Neural progenitor cell (in vitro differentiated cells): ENCODE measurements around the gene AHNAK2. TPM values are rescaled to one million over a fixed set of nuclear protein-coding genes. Genes with fewer than 3 reads are reported as not detected.
A peak's percentile ranks its signal among the peaks of the same experiment; 100 is the strongest.

ENCODE experiments used
- DNase-seq: peaks from one replicate; pipeline ENCODE4 v3.0.0-alpha.2; 2016; ENCODE audit warnings: low spot score
- H2AFZ ChIP-seq: fragments of 200-600 bp; sonication (generic); replicated peaks from 2 replicates; pipeline ENCODE4 v1.6.1; 2016; ENCODE audit warnings: antibody characterized with exemption
- H3F3A ChIP-seq: fragments of 200-600 bp; sonication (generic); 2 replicates; pipeline ENCODE4 v1.6.1; 2016; ENCODE audit warnings: antibody characterized with exemption, low read depth
- H3K27ac ChIP-seq: fragments of 200-600 bp; sonication (generic); 2 replicates; pipeline ENCODE4 v1.5.1; 2016; ENCODE audit warnings: mild to moderate bottlenecking
- H3K27me3 ChIP-seq: fragments of 200-600 bp; sonication (generic); 2 replicates; pipeline ENCODE4 v1.6.1; 2016; ENCODE audit warnings: mild to moderate bottlenecking, moderate library complexity
- H3K36me3 ChIP-seq: fragments of 200-600 bp; sonication (generic); 2 replicates; pipeline ENCODE4 v1.5.1; 2016
- H3K4me1 ChIP-seq: fragments of 200-600 bp; sonication (generic); 2 replicates; pipeline ENCODE4 v1.6.1; 2016; ENCODE audit warnings: mixed run types
- H3K4me2 ChIP-seq: fragments of 200-600 bp; sonication (generic); 2 replicates; pipeline ENCODE4 v1.6.1; 2016
- H3K4me3 ChIP-seq: fragments of 200-600 bp; sonication (generic); 2 replicates; pipeline ENCODE4 v1.5.1; 2016
- H3K79me2 ChIP-seq: fragments of 200-600 bp; sonication (generic); 2 replicates; pipeline ENCODE4 v1.6.1; 2016; ENCODE audit warnings: low read depth
- H3K9ac ChIP-seq: fragments of 200-600 bp; sonication (generic); 2 replicates; pipeline ENCODE4 v1.6.1; 2016
- H3K9me3 ChIP-seq: fragments of 200-600 bp; sonication (generic); 2 replicates; pipeline ENCODE4 v1.5.1; 2016; ENCODE audit warnings: low read depth
- H4K20me1 ChIP-seq: fragments of 200-600 bp; sonication (generic); 2 replicates; pipeline ENCODE4 v1.6.1; 2016; ENCODE audit warnings: low read depth
- H3K27ac Mint-ChIP-seq: 3 replicates; pipeline ENCODE4 v1.8.0; 2021; ENCODE audit warnings: mixed read lengths
- H3K27me3 Mint-ChIP-seq: 2 replicates; pipeline ENCODE4 v1.8.0; 2022; ENCODE audit warnings: low read depth, mild to moderate bottlenecking, inconsistent platforms, moderate library complexity, mixed read lengths; ENCODE audit not compliant: insufficient read depth
- H3K36me3 Mint-ChIP-seq: 3 replicates; pipeline ENCODE4 v1.8.0; 2021; ENCODE audit warnings: mixed read lengths
- H3K4me1 Mint-ChIP-seq: 3 replicates; pipeline ENCODE4 v1.8.0; 2021; ENCODE audit warnings: mixed read lengths
- H3K4me3 Mint-ChIP-seq: 3 replicates; pipeline ENCODE4 v1.8.0; 2021; ENCODE audit warnings: mild to moderate bottlenecking, moderate library complexity, mixed read lengths
- H3K9me3 Mint-ChIP-seq: 3 replicates; pipeline ENCODE4 v1.8.0; 2020; ENCODE audit warnings: mixed read lengths
- CTCF ChIP-seq: fragments of 200-600 bp; sonication (generic); IDR thresholded peaks from 2 replicates; pipeline ENCODE4 v1.5.1; 2017; ENCODE audit warnings: antibody characterized with exemption, mild to moderate bottlenecking
- EZH2 ChIP-seq: fragments of 200-600 bp; sonication (generic); IDR thresholded peaks from 2 replicates; pipeline ENCODE4 v1.6.1; 2017; ENCODE audit warnings: antibody characterized with exemption, mild to moderate bottlenecking, moderate library complexity
- EZH2phosphoT487 ChIP-seq: fragments of 200-600 bp; sonication (generic); IDR thresholded peaks from 2 replicates; pipeline ENCODE4 v1.6.1; 2017; ENCODE audit warnings: antibody characterized with exemption
- total RNA-seq: library from RNA; depleted of rRNA; stranded (reverse); fragments of >200 nt; gene quantifications from 2 replicates; pipeline ENCODE4 v1.2.3, GENCODE V29; 2015; ENCODE audit warnings: low replicate concordance

The AHNAK2 gene
- total RNA-seq, 1 donor from 2014 or later = 0.77 TPM

GRCh38 chr14:105023144-105023543 is 45.0 kb upstream of the AHNAK2 start:
- no peak overlapping the region for H3K27ac ChIP-seq
- peaks cover 7% of the 10 kb centered on the region for H3K27me3 Mint-ChIP-seq
- no peak overlapping the region for H3K4me2 ChIP-seq
- H3K9me3 ChIP-seq = no peaks in the 10 kb centered on the region
- no peaks in the 10 kb centered on the region for H3K36me3 ChIP-seq
- H3K4me3 Mint-ChIP-seq = peak overlapping the region; percentile 96
- H3K79me2 ChIP-seq = peaks cover 41% of the 10 kb centered on the region
- peaks cover 6% of the 10 kb centered on the region for H3K36me3 Mint-ChIP-seq
- H3K9me3 Mint-ChIP-seq = no peaks in the 10 kb centered on the region
- H3K4me1 ChIP-seq = peaks cover 17% of the 10 kb centered on the region
- H3K4me1 Mint-ChIP-seq = peaks cover 38% of the 10 kb centered on the region
- no peak for TF ChIP-seq CTCF
- TF ChIP-seq EZH2phosphoT487 = no peak
- TF ChIP-seq EZH2 = no peak
- peaks cover 23% of the 10 kb centered on the region for H4K20me1 ChIP-seq
- no peak overlapping the region for H3K9ac ChIP-seq
- peaks cover 2% of the 10 kb centered on the region for H3K27me3 ChIP-seq
- no peak for DNase-seq
- H3K27ac Mint-ChIP-seq = no peak overlapping the region
- no peak overlapping the region for H2AFZ ChIP-seq
- peaks cover 13% of the 10 kb centered on the region for H3F3A ChIP-seq
- no peak overlapping the region for H3K4me3 ChIP-seq

- H3K79me2 ChIP-seq = peaks cover 50% of the 10 kb centered on the region
- Mint-ChIP-seq H3K9me3 (no peaks in the 10 kb centered on the region), H3K27ac (no peak overlapping the region), H3K36me3 (peaks cover 8% of the 10 kb centered on the region), H3K27me3 (peaks cover 7% of the 10 kb centered on the region), H3K4me3 (peak overlapping the region; percentile 96), H3K4me1 (peaks cover 43% of the 10 kb centered on the region)
- H3F3A ChIP-seq = peaks cover 20% of the 10 kb centered on the region
- DNase-seq = no peak
- peak overlapping the region; percentile 84 for H3K4me2 ChIP-seq
- no peaks in the 10 kb centered on the region for H3K36me3 ChIP-seq
- H3K27me3 ChIP-seq = no peaks in the 10 kb centered on the region
- H3K9ac ChIP-seq = no peak overlapping the region
- H3K27ac ChIP-seq = no peak overlapping the region
- H3K4me1 ChIP-seq = peaks cover 22% of the 10 kb centered on the region
- H3K4me3 ChIP-seq = peak overlapping the region; percentile 68
- H2AFZ ChIP-seq = no peak overlapping the region
- H3K9me3 ChIP-seq = no peaks in the 10 kb centered on the region
- peaks cover 32% of the 10 kb centered on the region for H4K20me1 ChIP-seq
- TF ChIP-seq EZH2phosphoT487 = no peak
- no peak for TF ChIP-seq EZH2
- TF ChIP-seq CTCF = no peak
Measured at GRCh38 chr14:105022276-105022670, 44.1 kb upstream of the AHNAK2 start.

- peak overlapping the region; percentile 33 for H3K9ac ChIP-seq
- Mint-ChIP-seq H3K27ac (peak overlapping the region; percentile 97), H3K36me3 (peaks cover 10% of the 10 kb centered on the region), H3K9me3 (no peaks in the 10 kb centered on the region), H3K4me3 (peak overlapping the region; percentile 96), H3K4me1 (peaks cover 46% of the 10 kb centered on the region), H3K27me3 (peaks cover 7% of the 10 kb centered on the region)
- H3F3A ChIP-seq = peaks cover 21% of the 10 kb centered on the region
- no peaks in the 10 kb centered on the region for H3K9me3 ChIP-seq
- H3K4me3 ChIP-seq = peak overlapping the region; percentile 68
- peaks cover 37% of the 10 kb centered on the region for H4K20me1 ChIP-seq
- H3K36me3 ChIP-seq = no peaks in the 10 kb centered on the region
- peak overlapping the region; percentile 84 for H3K4me2 ChIP-seq
- H3K79me2 ChIP-seq = peaks cover 55% of the 10 kb centered on the region
- TF ChIP-seq CTCF = peak; percentile 35
- no peak for TF ChIP-seq EZH2phosphoT487
- DNase-seq = peak; percentile 76
- H3K27me3 ChIP-seq = no peaks in the 10 kb centered on the region
- peaks cover 25% of the 10 kb centered on the region for H3K4me1 ChIP-seq
- H2AFZ ChIP-seq = peak overlapping the region; percentile 48
- H3K27ac ChIP-seq = peak overlapping the region; percentile 70
Measured at GRCh38 chr14:105021656-105022275, 43.6 kb upstream of the AHNAK2 start.
